Brain microvascular endothelial cell (primary cell): Measurements from ENCODE around the gene EIF5AL1.

ENCODE experiments used
- DNase-seq: peaks from one replicate; pipeline ENCODE4 v3.0.0-alpha.2; 2020
- H3K27ac ChIP-seq: fragments of 250-450 bp; sonication (Bioruptor Pico); 2 replicates; pipeline ENCODE4 v1.5.1; 2020; ENCODE audit warnings: mild to moderate bottlenecking, moderate library complexity
- H3K27me3 ChIP-seq: fragments of 250-450 bp; sonication (Bioruptor Pico); replicated peaks from 2 replicates; pipeline ENCODE4 v1.5.1; 2020; ENCODE audit warnings: mild to moderate bottlenecking
- H3K36me3 ChIP-seq: fragments of 250-450 bp; sonication (Bioruptor Pico); replicated peaks from 2 replicates; pipeline ENCODE4 v1.5.1; 2020; ENCODE audit warnings: mild to moderate bottlenecking
- H3K4me3 ChIP-seq: 2 replicates; pipeline ENCODE4 v1.5.1; 2011; ENCODE audit warnings: low read depth, mild to moderate bottlenecking, control low read depth, low read length, moderate library complexity
- in situ Hi-C: cut with HindIII; loops from 2 replicates; pipeline ENCODE4 v1.10.0; 2017; ENCODE audit warnings: low sequenced_read_pairs, low pct_ligation_motif_present
- TF ChIP-seq, protein P1 (sequence below): IDR thresholded peaks from 2 replicates; pipeline ENCODE4 v1.5.1; 2011; ENCODE audit warnings: low read depth, mild to moderate bottlenecking, moderate library complexity, low read length, control low read depth, inconsistent platforms; ENCODE audit errors: missing control alignments

EIF5AL1 gene

DNA sequence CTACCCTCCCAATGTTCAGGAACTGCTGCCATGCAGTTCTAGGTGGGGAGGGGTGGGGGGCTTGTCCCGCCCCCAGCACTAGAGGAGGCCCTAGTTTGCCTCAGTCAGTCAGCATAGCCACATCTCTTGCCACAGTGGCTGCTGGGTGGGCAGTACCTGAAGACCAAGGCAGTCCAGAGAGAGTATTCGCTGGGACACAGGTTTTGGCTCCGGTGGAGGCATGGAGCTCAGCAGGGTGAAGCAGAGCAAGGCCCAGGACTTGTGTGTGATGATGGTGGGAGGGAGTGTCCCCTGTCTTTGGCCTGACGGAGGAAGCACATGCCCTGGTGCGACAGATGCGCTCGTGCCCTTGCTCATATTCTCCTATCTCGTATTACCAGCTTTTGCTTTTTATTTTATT, 42.2 kb upstream of the EIF5AL1 start:
- DNase-seq: no peak
- Histone ChIP-seq H3K4me3 (no peak overlapping the region), H3K36me3 (no peaks in the 10 kb centered on the region), H3K27me3 (no peaks in the 10 kb centered on the region), H3K27ac (no peak overlapping the region)
- in situ Hi-C loops: loop anchor here (10.0 kb wide), 1 partner anchor 95 kb away; no protein-coding TSS in a partner anchor
- TF ChIP-seq, protein P1, sequence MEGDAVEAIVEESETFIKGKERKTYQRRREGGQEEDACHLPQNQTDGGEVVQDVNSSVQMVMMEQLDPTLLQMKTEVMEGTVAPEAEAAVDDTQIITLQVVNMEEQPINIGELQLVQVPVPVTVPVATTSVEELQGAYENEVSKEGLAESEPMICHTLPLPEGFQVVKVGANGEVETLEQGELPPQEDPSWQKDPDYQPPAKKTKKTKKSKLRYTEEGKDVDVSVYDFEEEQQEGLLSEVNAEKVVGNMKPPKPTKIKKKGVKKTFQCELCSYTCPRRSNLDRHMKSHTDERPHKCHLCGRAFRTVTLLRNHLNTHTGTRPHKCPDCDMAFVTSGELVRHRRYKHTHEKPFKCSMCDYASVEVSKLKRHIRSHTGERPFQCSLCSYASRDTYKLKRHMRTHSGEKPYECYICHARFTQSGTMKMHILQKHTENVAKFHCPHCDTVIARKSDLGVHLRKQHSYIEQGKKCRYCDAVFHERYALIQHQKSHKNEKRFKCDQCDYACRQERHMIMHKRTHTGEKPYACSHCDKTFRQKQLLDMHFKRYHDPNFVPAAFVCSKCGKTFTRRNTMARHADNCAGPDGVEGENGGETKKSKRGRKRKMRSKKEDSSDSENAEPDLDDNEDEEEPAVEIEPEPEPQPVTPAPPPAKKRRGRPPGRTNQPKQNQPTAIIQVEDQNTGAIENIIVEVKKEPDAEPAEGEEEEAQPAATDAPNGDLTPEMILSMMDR: no peak

DNA sequence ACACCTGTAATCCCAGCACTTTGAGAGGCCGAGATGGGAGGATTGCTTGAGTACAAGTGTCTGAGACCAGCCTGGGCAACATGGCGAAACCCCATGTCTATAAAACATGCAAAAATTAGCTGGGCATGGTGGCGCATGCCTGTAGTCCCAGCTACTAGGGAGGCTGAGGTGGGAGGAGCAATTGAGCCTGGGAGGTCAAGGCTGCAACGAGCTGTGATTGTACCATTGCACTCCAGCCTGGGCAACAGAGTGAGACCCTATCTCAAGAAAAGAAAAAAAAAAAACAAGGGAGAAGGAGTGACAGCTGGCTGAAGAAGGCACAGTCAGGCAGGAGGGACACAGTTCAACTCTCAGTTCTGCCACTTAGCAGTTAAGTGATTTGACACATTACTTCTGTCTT, 40.6 kb upstream of the EIF5AL1 start:
- TF ChIP-seq, protein P1: no peak
- in situ Hi-C loops: loop anchor here (10.0 kb wide), 1 partner anchor 97 kb away; no protein-coding TSS in a partner anchor
- no peak for DNase-seq

DNA sequence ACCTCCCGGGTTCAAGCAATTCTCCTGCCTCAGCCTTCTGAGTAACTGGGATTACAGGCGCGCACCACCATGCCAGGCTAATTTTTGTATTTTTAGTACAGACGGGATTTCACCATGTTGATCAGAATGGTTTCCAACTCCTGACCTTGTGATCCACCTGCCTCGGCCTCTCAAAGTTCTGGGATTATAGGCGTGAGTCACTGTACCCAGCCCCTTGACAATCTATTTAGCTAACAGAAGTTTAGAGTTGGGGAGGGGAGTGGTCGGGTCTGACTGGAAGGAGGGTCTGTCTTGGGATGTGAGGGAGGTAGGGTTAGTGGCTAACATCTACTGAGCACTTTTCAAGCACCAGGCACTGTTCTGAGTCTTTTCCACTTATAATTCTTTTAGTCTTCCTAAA, 39.9 kb upstream of the EIF5AL1 start:
- Histone ChIP-seq H3K27me3 (no peaks in the 10 kb centered on the region), H3K4me3 (no peak overlapping the region), H3K27ac (no peak overlapping the region), H3K36me3 (no peaks in the 10 kb centered on the region)
- TF ChIP-seq, protein P1: no peak
- no peak for DNase-seq
- in situ Hi-C loops: loop anchor here (10.0 kb wide), 1 partner anchor 98 kb away; no protein-coding TSS in a partner anchor

More for the DNA sequence above, 40.6 kb upstream of the EIF5AL1 start:
- Histone ChIP-seq H3K36me3 (no peaks in the 10 kb centered on the region), H3K4me3 (no peak overlapping the region), H3K27me3 (no peaks in the 10 kb centered on the region), H3K27ac (no peak overlapping the region)

DNA sequence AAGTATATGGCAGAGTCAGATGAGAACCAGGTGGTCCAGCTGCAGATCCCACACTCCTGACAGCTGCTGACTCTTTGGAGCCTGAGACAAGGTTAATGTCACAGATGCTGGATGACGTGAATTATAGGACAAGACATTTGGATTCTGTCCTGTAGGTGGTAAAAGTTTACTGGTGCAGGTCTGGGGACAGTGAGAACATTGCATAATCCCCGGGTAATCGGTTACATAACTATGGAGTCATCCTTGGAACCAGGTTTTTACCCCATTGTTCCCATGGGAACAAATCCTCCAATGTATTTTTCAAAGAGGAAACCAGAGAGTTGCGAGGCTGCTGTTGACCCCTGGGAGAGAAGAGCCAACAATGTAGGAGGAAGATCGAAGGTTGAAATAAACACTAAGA, 39.4 kb upstream of the EIF5AL1 start:
- H3K36me3 ChIP-seq: no peaks in the 10 kb centered on the region
- H3K27me3 ChIP-seq: no peaks in the 10 kb centered on the region
- no peak overlapping the region for H3K27ac ChIP-seq
- DNase-seq: no peak
- H3K4me3 ChIP-seq: no peak overlapping the region
- TF ChIP-seq, protein P1: no peak
- in situ Hi-C loops: loop anchor here (10.0 kb wide), 1 partner anchor 98 kb away; no protein-coding TSS in a partner anchor

DNA sequence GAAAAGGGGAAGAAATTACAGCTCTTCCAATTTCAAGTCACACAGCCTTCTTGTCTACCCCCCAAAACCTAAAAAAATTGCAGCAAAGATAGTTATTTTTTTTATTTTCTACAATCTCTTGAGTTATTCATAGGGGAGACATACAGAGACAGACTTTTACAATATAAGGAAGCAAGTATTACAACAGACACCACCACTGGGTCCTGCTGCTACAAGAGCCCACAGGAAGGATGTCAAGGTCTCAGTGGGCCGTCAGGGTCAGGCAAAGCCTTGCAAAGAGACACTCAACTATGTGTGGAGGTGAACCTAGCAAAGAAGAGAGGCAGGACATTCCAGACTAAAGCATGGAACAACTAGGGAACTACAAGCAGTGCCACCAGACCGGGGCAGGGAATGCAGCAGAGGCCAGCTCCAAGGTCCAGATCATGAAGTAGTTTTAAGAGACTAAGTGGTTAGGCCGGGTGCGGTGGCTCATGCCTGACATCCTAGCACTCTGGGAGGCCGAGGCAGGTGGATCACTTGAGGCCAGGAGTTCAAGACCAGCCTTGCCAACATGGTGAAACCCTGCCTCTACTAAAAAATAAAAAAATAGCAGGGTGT, 38.7 kb upstream of the EIF5AL1 start:
- Histone ChIP-seq H3K27ac (no peak overlapping the region), H3K36me3 (no peaks in the 10 kb centered on the region), H3K4me3 (no peak overlapping the region), H3K27me3 (no peaks in the 10 kb centered on the region)
- in situ Hi-C loops: loop anchor here (10.0 kb wide), 1 partner anchor 99 kb away; no protein-coding TSS in a partner anchor
- no peak for DNase-seq
- TF ChIP-seq, protein P1: no peak
